Activated T-cell treated with anti-CD3 and anti-CD28 coated beads, Interleukin-2, amount 50 U/mL, for 72 hours (primary cell): ENCODE data around the gene PCDHGA10. TPM values are rescaled to one million over a fixed set of nuclear protein-coding genes. Genes with fewer than 3 reads are reported as not detected.
"Not testable (repeated sequence)": the region's sequence is repeated elsewhere in the genome, so short reads cannot be mapped to it uniquely, and the experiment has no call there.

Source experiments
- ATAC-seq, 2 donors: fragments of 150-1000 bp; cut with Tn5 transposase; replicated peaks in 1 of 2; 2 replicates each; pipeline ENCODE4 v1.10.0; 2021; ENCODE audit warnings: moderate library complexity in 2 of 2, mild to moderate bottlenecking in 1 of 2
- DNase-seq, 2 donors: peaks; one replicate each; pipeline ENCODE4 v3.0.0; 2021 to 2022; ENCODE audit warnings: mixed read lengths in 1 of 2
- H3K27ac Mint-ChIP-seq: one replicate; pipeline ENCODE4 v1.8.0; 2022; ENCODE audit warnings: mild to moderate bottlenecking, moderate library complexity, mixed read lengths
- H3K27me3 Mint-ChIP-seq: one replicate; pipeline ENCODE4 v1.8.0; 2022; ENCODE audit warnings: low read depth, mixed read lengths
- H3K36me3 Mint-ChIP-seq, 2 donors: one replicate each; pipeline ENCODE4 v1.8.0; 2022; ENCODE audit warnings: mixed read lengths in 2 of 2, mild to moderate bottlenecking in 1 of 2; ENCODE audit not compliant: insufficient read depth in 2 of 2
- H3K4me1 Mint-ChIP-seq: one replicate; pipeline ENCODE4 v1.8.0; 2022; ENCODE audit warnings: low read depth, mixed read lengths
- H3K4me3 Mint-ChIP-seq, 2 donors: one replicate each; pipeline ENCODE4 v1.8.0; 2022; ENCODE audit warnings: mild to moderate bottlenecking in 2 of 2, mixed read lengths in 2 of 2, moderate library complexity in 2 of 2
- H3K9me3 Mint-ChIP-seq, 2 donors: one replicate each; pipeline ENCODE4 v1.8.0; 2022; ENCODE audit warnings: mixed read lengths in 2 of 2
- total RNA-seq, 2 donors: library from RNA; stranded (reverse); gene quantifications; one replicate each; pipeline ENCODE4 v1.2.3, GENCODE V29; 2022

The PCDHGA10 gene
- under 1 TPM; 0.12 TPM for total RNA-seq

DNA sequence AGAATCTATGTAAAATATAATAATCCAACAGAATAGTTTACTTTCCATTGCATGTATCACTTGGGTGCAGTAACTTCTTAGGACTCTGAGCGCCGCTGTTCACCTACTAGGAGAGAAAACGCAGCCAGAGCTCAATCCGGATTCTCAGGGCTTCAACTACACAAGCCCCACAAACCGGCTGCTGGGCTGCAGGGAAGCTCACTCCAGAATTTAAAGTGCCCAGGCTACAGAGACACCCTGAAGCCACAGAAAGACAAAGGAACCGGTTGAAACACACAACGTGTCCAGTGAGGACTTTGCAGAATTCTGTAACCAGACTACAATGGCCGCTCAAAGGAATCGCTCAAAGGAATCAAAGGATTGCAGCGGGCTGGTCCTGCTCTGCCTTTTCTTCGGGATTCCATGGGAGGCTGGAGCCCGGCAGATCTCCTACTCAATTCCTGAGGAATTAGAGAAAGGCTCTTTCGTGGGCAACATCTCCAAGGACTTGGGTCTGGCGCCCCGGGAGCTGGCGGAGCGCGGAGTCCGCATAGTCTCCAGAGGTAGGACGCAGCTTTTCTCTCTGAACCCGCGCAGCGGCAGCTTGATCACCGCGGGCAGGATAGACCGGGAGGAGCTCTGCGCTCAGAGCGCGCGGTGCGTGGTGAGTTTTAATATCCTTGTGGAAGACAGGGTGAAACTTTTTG lies at the start of gene PCDHGA10:
Gene PCDHGA10, plus strand, starts transcription at position 134 of the 686 bp plus-strand sequence. Its CDS starts 189 bp downstream, at position 323.
- Mint-ChIP-seq H3K36me3 (peaks cover 17 to 28% of the 10 kb centered on the region in 2 donors), H3K4me3 (peak within 1 kb of the TSS; percentile 91 to 92), H3K27ac (peak within 1 kb of the TSS; percentile 82), H3K4me1 (peaks cover 35% of the 10 kb centered on the region), H3K9me3 (peaks cover 10 to 12% of the 10 kb centered on the region in 2 donors), H3K27me3 (peaks cover 79% of the 10 kb centered on the region)
- DNase-seq (peak; percentile 61 to 69), ATAC-seq (peak; percentile 80 to 81)

DNA sequence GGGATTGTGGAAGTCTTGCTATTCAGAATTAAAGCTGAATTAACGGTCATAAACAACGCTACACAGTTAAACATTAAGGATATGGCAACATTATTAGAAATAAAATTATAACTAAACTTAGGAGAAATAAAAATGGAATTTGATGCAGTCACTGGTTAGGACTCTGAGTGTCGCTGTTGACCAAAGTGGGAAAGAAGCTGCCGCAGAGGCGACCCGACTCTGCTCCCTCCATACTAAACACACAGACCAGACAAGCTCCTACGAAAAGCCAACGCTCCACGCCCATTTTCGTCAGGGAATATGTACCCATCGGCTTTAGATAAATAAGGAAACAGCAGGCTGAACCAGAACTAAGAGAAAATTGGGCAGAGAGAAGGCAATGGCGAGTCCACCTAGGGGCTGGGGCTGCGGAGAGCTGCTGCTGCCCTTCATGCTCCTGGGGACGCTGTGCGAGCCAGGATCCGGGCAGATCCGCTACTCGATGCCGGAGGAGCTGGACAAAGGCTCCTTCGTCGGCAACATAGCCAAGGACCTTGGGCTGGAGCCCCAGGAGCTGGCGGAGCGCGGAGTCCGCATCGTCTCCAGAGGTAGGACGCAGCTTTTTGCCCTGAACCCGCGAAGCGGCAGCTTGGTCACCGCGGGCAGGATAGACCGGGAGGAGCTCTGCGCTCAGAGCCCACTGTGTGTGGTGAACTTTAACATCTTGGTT lies 48.7 kb upstream of the PCDHGA10 start, which contains the start of gene PCDHGA5:
Gene PCDHGA5, plus strand, starts transcription at position 211 of the 709 bp plus-strand sequence. Its CDS starts 169 bp downstream, at position 380.
- Mint-ChIP-seq H3K36me3 (peaks cover 33 to 44% of the 10 kb centered on the region in 2 donors), H3K27me3 (peaks cover 89% of the 10 kb centered on the region), H3K4me1 (peaks cover 9% of the 10 kb centered on the region), H3K9me3 (peaks cover 9 to 14% of the 10 kb centered on the region in 2 donors), H3K4me3 (no peak within 1 kb of the TSS), H3K27ac (peak within 1 kb of the TSS; percentile 83)
- no peak for DNase-seq
- ATAC-seq = no peak

DNA sequence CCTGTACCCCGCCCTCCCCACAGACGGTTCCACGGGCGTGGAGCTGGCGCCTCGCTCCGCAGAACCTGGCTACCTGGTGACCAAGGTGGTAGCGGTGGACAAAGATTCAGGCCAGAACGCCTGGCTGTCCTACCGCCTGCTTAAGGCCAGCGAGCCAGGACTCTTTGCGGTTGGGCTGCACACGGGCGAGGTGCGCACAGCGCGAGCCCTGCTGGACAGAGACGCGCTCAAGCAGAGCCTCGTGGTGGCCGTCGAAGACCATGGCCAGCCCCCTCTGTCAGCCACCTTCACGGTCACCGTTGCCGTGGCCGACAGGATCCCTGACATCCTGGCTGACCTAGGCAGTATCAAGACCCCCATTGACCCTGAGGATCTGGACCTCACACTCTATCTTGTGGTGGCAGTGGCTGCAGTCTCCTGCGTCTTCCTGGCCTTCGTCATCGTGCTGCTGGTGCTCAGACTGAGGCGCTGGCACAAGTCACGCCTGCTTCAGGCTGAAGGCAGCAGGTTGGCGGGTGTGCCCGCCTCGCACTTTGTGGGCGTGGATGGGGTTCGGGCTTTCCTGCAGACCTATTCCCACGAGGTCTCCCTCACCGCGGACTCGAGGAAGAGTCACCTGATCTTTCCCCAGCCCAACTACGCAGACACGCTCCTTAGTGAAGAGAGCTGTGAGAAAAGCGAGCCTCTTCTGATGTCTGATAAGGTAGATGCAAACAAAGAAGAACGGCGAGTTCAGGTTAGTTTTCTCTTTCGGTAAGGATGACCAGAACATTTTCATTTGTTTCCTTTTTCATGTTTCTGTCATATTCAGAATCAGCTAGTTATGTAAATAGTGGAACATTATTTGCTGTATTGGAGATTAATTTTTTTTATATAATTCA lies 46.5 kb upstream of the PCDHGA10 start:
- H3K27ac Mint-ChIP-seq = no peak overlapping the region
- DNase-seq (no peak), ATAC-seq (no peak)
- H3K4me1 Mint-ChIP-seq = peaks cover 15% of the 10 kb centered on the region
- H3K4me3 Mint-ChIP-seq = no peak overlapping the region
- H3K27me3 Mint-ChIP-seq = peaks cover 89% of the 10 kb centered on the region
- H3K9me3 Mint-ChIP-seq = peaks cover 9 to 12% of the 10 kb centered on the region in 2 donors
- peaks cover 25 to 37% of the 10 kb centered on the region in 2 donors for H3K36me3 Mint-ChIP-seq

DNA sequence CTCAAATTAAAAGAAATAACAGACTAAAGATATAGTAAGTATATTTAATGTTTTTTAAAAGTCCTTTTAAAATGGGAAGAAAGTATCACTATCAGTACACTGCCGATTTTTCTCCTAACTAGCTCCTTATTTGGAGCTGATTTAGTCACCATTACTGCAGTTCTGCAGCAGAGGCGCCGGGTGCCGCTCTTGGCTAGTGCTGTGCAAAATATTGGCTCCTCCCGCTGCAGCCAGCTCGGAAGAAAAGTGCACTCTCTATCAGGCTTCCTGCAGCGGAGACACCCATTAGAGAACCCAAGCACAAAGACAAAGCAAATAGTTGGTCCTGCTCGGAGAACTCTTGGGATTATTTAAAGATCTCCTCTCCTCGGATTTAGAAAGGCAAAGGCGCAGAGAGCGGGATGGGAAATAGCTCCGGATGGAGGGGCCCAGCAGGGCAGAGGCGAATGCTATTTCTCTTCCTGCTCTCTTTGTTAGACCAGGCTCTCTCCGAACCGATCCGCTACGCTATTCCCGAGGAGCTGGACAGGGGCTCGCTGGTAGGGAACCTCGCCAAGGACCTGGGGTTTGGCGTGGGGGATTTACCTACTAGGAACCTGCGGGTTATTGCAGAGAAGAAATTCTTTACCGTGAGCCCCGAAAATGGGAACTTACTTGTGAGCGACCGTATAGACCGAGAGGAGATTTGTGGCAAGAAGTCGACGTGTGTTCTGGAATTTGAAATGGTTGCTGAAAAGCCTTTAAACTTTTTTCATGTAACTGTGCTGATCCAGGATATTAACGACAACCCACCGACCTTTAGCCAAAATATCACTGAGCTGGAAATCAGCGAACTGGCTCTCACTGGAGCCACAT lies 42.6 kb upstream of the PCDHGA10 start, which contains the start of gene PCDHGB3:
Gene PCDHGB3, plus strand, starts transcription at position 249 of the 855 bp plus-strand sequence. Its CDS starts 153 bp downstream, at position 402.
- ATAC-seq (peak; percentile 63 to 81), DNase-seq (peak; percentile 41 to 46)
- Mint-ChIP-seq H3K4me3 (peak within 1 kb of the TSS; percentile 83 to 92), H3K36me3 (peaks cover 15 to 33% of the 10 kb centered on the region in 2 donors), H3K9me3 (peaks cover 2 to 13% of the 10 kb centered on the region in 2 donors), H3K27me3 (peaks cover 90% of the 10 kb centered on the region), H3K4me1 (peaks cover 13% of the 10 kb centered on the region), H3K27ac (peak within 1 kb of the TSS; percentile 5)

DNA sequence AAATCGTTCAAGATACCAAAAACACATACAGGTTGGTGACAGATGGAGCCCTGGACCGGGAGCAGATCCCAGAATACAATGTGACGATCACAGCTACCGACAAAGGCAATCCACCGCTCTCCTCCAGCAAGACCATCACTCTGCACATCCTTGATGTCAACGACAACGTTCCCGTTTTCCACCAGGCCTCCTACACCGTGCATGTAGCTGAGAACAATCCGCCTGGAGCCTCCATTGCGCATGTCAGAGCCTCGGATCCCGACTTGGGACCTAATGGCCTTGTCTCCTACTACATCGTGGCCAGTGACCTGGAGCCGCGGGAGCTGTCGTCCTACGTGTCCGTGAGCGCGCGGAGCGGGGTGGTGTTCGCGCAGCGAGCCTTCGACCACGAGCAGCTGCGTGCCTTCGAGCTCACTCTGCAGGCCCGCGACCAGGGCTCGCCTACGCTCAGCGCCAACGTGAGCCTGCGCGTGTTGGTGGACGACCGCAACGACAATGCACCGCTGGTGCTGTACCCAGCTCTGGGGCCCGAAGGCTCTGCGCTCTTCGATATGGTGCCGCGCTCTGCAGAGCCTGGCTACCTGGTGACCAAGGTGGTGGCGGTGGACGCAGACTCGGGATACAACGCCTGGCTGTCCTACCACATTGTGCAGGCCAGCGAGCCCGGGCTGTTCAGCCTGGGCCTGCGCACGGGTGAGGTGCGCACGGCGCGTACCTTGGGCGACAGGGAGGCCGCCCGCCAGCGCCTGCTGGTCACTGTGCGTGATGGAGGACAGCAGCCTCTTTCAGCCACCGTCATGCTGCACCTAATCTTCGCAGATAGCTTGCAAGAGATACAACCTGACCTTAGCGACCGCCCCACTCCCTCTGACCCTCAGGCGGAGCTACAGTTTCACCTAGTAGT lies 41.0 kb upstream of the PCDHGA10 start:
- H3K36me3 Mint-ChIP-seq = peaks cover 13 to 32% of the 10 kb centered on the region in 2 donors
- no peak for ATAC-seq
- DNase-seq = no peak

DNA sequence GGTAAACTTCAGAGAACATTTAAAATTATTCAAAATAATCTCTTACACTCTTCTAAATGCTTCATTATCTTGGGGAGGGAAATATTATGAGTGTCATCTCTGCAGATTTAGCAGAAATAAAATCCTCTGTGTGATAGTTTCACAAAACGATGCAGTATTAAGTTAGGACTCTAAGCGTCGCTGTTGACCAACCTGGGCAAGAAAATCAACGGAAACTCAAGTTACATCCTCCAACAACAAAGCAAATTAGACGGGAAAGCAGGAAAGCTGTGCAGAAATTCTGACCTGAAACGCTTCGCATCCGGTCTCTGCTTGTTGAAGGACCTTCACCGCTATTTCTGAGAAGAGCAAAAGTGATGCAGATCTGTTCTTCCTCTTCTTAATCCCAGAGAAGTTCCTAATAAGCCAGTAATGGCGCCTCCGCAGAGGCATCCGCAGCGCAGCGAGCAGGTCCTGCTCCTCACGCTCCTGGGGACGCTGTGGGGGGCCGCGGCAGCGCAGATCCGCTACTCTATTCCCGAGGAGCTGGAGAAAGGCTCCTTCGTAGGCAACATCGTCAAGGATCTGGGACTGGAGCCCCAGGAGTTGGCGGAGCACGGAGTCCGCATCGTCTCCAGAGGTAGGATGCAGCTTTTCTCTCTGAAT lies 39.0 kb upstream of the PCDHGA10 start, which contains the start of gene PCDHGA6:
Gene PCDHGA6, plus strand, starts transcription at position 219 of the 645 bp plus-strand sequence. Its CDS starts 193 bp downstream, at position 412.
- Mint-ChIP-seq H3K27ac (no peak within 1 kb of the TSS), H3K36me3 (peaks cover 13 to 29% of the 10 kb centered on the region in 2 donors), H3K4me3 (peak within 1 kb of the TSS in 1 of 2 donors; percentile 56), H3K9me3 (peaks cover 7 to 10% of the 10 kb centered on the region in 2 donors), H3K27me3 (peaks cover 76% of the 10 kb centered on the region), H3K4me1 (peaks cover 12% of the 10 kb centered on the region)
- no peak for ATAC-seq
- DNase-seq = no peak

More for the DNA sequence above, 41.0 kb upstream of the PCDHGA10 start:
- Mint-ChIP-seq H3K27me3 (peaks cover 80% of the 10 kb centered on the region), H3K4me3 (no peak overlapping the region), H3K4me1 (peaks cover 12% of the 10 kb centered on the region), H3K9me3 (peaks cover 7 to 10% of the 10 kb centered on the region in 2 donors), H3K27ac (no peak overlapping the region)

DNA sequence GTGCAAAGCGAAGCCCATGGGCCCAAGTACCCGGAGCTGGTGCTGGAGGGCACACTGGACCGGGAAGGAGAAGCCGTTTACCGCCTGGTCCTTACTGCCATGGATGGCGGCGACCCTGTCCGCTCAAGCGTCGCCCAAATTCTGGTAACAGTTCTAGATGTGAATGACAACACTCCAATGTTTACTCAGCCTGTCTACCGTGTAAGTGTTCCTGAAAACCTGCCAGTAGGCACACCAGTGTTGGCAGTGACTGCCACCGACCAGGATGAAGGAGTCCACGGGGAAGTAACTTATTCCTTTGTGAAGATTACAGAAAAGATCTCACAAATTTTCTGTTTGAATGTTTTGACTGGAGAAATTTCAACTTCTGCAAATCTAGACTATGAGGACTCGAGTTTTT lies 38.2 kb upstream of the PCDHGA10 start:
- ATAC-seq (no peak), DNase-seq (no peak)
- Mint-ChIP-seq H3K36me3 (peaks cover 13 to 29% of the 10 kb centered on the region in 2 donors), H3K4me1 (peaks cover 9% of the 10 kb centered on the region), H3K4me3 (no peak overlapping the region), H3K27ac (no peak overlapping the region), H3K9me3 (peaks cover 7 to 11% of the 10 kb centered on the region in 2 donors), H3K27me3 (peaks cover 74% of the 10 kb centered on the region)

DNA sequence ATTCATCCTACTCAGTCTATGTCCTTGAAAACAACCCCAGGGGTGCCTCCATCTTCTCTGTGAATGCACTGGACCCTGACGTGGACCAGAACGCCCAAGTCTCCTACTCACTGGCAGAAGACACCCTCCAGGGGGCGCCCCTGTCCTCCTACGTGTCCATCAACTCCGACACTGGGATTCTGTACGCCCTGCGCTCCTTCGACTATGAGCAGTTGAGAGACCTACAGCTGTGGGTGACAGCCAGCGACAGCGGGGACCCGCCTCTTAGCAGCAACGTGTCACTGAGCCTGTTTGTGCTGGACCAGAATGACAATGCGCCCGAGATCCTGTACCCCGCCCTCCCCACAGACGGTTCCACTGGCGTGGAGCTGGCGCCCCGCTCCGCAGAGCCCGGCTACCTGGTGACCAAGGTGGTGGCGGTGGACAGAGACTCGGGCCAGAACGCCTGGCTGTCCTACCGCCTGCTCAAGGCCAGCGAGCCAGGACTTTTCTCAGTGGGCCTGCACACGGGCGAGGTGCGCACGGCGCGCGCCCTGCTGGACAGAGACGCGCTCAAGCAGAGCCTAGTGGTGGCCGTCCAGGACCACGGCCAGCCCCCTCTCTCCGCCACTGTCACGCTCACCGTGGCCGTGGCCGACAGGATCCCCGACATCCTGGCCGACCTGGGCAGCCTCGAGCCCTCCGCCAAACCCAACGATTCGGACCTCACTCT lies 37.2 kb upstream of the PCDHGA10 start:
- H3K36me3 Mint-ChIP-seq = peaks cover 13 to 29% of the 10 kb centered on the region in 2 donors
- not testable (repeated sequence) for H3K4me1 Mint-ChIP-seq, H3K4me3 Mint-ChIP-seq, H3K27ac Mint-ChIP-seq, ATAC-seq, DNase-seq
- peaks cover 69% of the 10 kb centered on the region for H3K27me3 Mint-ChIP-seq
- peaks cover 7 to 11% of the 10 kb centered on the region in 2 donors for H3K9me3 Mint-ChIP-seq

DNA sequence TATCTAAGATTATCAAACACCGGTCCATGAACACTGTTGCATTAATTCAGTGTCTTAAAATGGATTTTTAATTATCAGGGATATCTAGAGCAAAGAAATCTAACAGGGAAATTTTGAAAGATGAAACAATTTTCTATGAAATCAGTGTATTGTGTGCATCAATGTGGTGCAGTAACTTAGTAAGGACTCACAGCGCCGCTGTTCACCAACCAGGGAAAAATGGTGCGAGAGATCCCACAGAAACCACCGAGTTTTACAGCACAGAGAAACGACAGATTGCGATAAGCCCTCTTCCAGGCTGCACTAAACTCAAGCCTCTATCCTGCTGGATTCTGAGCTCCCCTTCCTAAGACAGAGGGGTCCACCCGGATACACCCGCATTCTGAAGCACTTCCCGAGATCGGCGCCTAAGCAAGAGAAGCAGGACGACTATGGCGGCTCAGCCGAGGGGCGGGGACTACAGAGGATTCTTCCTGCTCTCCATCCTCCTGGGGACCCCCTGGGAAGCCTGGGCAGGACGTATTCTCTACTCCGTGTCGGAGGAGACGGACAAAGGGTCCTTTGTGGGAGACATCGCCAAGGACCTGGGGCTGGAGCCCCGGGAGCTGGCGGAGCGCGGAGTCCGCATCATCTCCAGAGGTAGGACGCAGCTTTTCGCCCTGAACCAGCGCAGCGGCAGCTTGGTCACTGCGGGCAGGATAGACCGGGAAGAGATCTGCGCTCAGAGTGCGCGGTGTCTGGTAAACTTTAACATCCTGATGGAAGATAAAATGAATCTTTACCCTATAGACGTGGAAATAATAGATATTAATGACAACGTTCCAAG lies 30.1 kb upstream of the PCDHGA10 start, which contains the start of gene PCDHGA7:
Gene PCDHGA7, plus strand, starts transcription at position 274 of the 826 bp plus-strand sequence. Its CDS starts 158 bp downstream, at position 432.
- Mint-ChIP-seq H3K27ac (no peak within 1 kb of the TSS), H3K9me3 (peaks cover 4 to 10% of the 10 kb centered on the region in 2 donors), H3K27me3 (peaks cover 77% of the 10 kb centered on the region), H3K36me3 (peaks cover 12 to 26% of the 10 kb centered on the region in 2 donors), H3K4me3 (peak within 1 kb of the TSS; percentile 62 to 75), H3K4me1 (peaks cover 9% of the 10 kb centered on the region)
- DNase-seq (no peak), ATAC-seq (no peak)
